PC-9 (cell line): ENCODE measurements around the gene SPTLC1.

Source experiments
- CTCF ChIP-seq: fragments of 200-600 bp; sonication (generic); conservative IDR thresholded peaks from 2 replicates; pipeline ENCODE4 v1.6.1; 2017; ENCODE audit warnings: mixed run types, antibody characterized with exemption, mild to moderate bottlenecking, moderate library complexity
- EZH2 ChIP-seq: fragments of 200-600 bp; sonication (generic); IDR thresholded peaks from 2 replicates; pipeline ENCODE4 v1.8.0; 2017; ENCODE audit warnings: antibody characterized with exemption, low read depth

GRCh38 chr9:92097997-92098482, 17.2 kb downstream of the SPTLC1 start:
- TF ChIP-seq CTCF: no peak
- no peak for TF ChIP-seq EZH2
